A673 (cell line): ENCODE results near the gene AHCYL2. TPM values are rescaled to one million over a fixed set of nuclear protein-coding genes. Genes with fewer than 3 reads are reported as not detected.
A peak's percentile ranks its signal among the peaks of the same experiment; 100 is the strongest.

Experiments
- BruUV-seq: library from RNA; stranded (reverse); fragments of 400-500 nt; replicated peaks from 2 replicates; lab custom pipeline; 2021; lab: Mats Ljungman, UMichigan
- CTCF ChIA-PET: fragments of 300-600 bp; sonication (Branson Sonifier 250); formaldehyde crosslinking; loops from one replicate; lab custom pipeline; 2022; ENCODE audit warnings: antibody characterized with exemption; lab: Charles Lee
- POLR2A ChIA-PET: fragments of 300-600 bp; sonication (Branson Sonifier 250); formaldehyde crosslinking; loops from one replicate; lab custom pipeline; 2022; ENCODE audit warnings: antibody characterized with exemption; ENCODE audit not compliant: low non-redundant PET; lab: Charles Lee
- DNase-seq: peaks from one replicate; pipeline ENCODE4 v3.0.0-alpha.2; 2015; ENCODE audit warnings: low spot score
- H3K27ac ChIP-seq: fragments of 200-600 bp; sonication (generic); 2 replicates; pipeline ENCODE4 v1.5.1; 2016; ENCODE audit warnings: mixed run types, low read depth, mild to moderate bottlenecking, mixed read lengths, antibody characterized with exemption, low read length; ENCODE audit not compliant: poor library complexity, severe bottlenecking
- H3K27me3 ChIP-seq: fragments of 200-600 bp; sonication (generic); replicated peaks from 2 replicates; pipeline ENCODE4 v1.6.1; 2017; ENCODE audit warnings: mixed run types, low read depth, mild to moderate bottlenecking, mixed read lengths, antibody characterized with exemption, low read length; ENCODE audit not compliant: insufficient read depth, poor library complexity
- H3K36me3 ChIP-seq: fragments of 200-600 bp; sonication (generic); 2 replicates; pipeline ENCODE4 v1.6.1; 2016; ENCODE audit warnings: mixed run types, mild to moderate bottlenecking, mixed read lengths, antibody characterized with exemption, low read length; ENCODE audit not compliant: insufficient read depth, poor library complexity, severe bottlenecking
- H3K4me1 ChIP-seq: fragments of 200-600 bp; sonication (generic); 2 replicates; pipeline ENCODE4 v1.6.1; 2017; ENCODE audit warnings: mixed run types, mild to moderate bottlenecking, mixed read lengths, antibody characterized with exemption, low read length; ENCODE audit not compliant: insufficient read depth, poor library complexity, severe bottlenecking
- H3K4me3 ChIP-seq: fragments of 200-600 bp; sonication (generic); 2 replicates; pipeline ENCODE4 v1.5.1; 2016; ENCODE audit warnings: low read depth, mixed run types, mild to moderate bottlenecking, mixed read lengths, low read length; ENCODE audit not compliant: poor library complexity, severe bottlenecking
- H3K9me3 ChIP-seq: fragments of 200-600 bp; sonication (generic); 2 replicates; pipeline ENCODE4 v1.6.1; 2016; ENCODE audit warnings: mixed run types, low read depth, mild to moderate bottlenecking, mixed read lengths, antibody characterized with exemption, low read length; ENCODE audit not compliant: poor library complexity, severe bottlenecking
- EZH2 ChIP-seq: fragments of 200-600 bp; sonication (generic); IDR thresholded peaks from 2 replicates; pipeline ENCODE4 v1.6.1; 2017; ENCODE audit warnings: borderline replicate concordance, low read depth, mild to moderate bottlenecking, mixed read lengths, antibody characterized with exemption, low read length; ENCODE audit not compliant: poor library complexity, severe bottlenecking
- intact Hi-C: fragments of 100-400 bp; cut with micrococcal nuclease; formaldehyde crosslinking; loops from one replicate; pipeline ENCODE4 v1.10.0; 2022; ENCODE audit not compliant: unreplicated experiment
- total RNA-seq: library from RNA; stranded (reverse); gene quantifications from 2 replicates; pipeline ENCODE4 v1.2.3, GENCODE V29; 2021
- TF ChIP-seq, protein P1 (sequence below): fragments of 300-800, 200-600 bp; sonication (generic); conservative IDR thresholded peaks from 2 replicates; pipeline ENCODE4 v1.5.1; 2017; ENCODE audit warnings: low read depth, mild to moderate bottlenecking, antibody characterized with exemption, low read length, moderate library complexity, mixed read lengths

The AHCYL2 gene
- total RNA-seq, 1 experiment from 2014 or later: 35.2 TPM

DNA sequence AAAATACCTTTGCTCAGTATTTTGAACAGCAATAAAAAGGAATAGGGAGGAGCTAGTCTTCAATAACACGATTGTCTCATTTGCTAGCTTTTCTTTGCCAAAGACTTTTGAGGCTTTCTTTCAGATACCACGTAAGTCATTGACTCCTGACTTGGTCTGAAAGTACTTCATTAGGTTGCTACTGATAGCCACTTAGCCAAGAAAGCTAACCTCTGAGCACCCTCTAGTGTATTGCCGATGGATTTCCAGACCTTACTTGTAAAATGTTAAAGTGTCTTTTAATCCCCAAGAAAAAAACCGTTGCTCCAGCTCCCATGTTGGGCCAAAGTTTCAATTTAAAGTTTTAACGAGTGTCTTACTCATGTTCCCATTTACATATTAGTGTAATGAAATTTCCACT is 146.0 kb downstream of the AHCYL2 start:
- CTCF ChIA-PET: interaction anchor here (1.2 to 1.7 kb wide), 2 partner anchors 152 to 273 kb away, joined by 3 to 5 read pairs; no protein-coding TSS in a partner anchor
- Histone ChIP-seq H3K4me1 (peaks cover 57% of the 10 kb centered on the region), H3K27ac (peak overlapping the region; percentile 60), H3K4me3 (peak overlapping the region; percentile 13), H3K27me3 (no peaks in the 10 kb centered on the region), H3K36me3 (no peaks in the 10 kb centered on the region), H3K9me3 (no peaks in the 10 kb centered on the region)
- peak; percentile 58 for DNase-seq
- intact Hi-C loops: loop anchor here (10.0 kb wide), 1 partner anchor 644 kb away; no protein-coding TSS in a partner anchor
- POLR2A ChIA-PET: no interaction called here
- no TSS peak for BruUV-seq
- TF ChIP-seq EZH2: no peak
- TF ChIP-seq, protein P1, sequence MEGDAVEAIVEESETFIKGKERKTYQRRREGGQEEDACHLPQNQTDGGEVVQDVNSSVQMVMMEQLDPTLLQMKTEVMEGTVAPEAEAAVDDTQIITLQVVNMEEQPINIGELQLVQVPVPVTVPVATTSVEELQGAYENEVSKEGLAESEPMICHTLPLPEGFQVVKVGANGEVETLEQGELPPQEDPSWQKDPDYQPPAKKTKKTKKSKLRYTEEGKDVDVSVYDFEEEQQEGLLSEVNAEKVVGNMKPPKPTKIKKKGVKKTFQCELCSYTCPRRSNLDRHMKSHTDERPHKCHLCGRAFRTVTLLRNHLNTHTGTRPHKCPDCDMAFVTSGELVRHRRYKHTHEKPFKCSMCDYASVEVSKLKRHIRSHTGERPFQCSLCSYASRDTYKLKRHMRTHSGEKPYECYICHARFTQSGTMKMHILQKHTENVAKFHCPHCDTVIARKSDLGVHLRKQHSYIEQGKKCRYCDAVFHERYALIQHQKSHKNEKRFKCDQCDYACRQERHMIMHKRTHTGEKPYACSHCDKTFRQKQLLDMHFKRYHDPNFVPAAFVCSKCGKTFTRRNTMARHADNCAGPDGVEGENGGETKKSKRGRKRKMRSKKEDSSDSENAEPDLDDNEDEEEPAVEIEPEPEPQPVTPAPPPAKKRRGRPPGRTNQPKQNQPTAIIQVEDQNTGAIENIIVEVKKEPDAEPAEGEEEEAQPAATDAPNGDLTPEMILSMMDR: peak; percentile 40; the same call in 1 of the 2 replicates

DNA sequence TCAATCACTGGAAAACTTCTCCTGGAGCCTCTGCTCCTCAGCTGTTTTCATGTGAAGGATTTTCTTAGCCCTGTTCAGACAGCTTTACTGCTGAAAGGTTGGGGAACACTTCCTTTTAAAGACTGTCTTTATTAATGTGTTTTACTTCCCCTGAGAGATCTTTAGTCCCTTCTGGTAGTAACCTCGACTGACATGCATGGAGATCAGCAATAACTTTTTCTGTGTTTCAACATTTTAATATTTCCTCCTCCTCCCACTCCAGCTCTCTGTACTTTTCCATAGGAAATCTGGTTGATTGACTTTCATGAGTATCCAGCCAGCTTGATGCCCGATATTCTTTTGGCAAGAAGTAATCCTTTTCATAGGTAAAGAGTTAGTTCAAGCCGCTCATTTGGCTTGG is 146.7 kb downstream of the AHCYL2 start:
- H3K27me3 ChIP-seq: no peaks in the 10 kb centered on the region

GRCh38 chr7:129373651-129374428 is 149.0 kb downstream of the AHCYL2 start:
- Histone ChIP-seq H3K36me3 (no peaks in the 10 kb centered on the region), H3K4me3 (no peak overlapping the region), H3K9me3 (no peaks in the 10 kb centered on the region), H3K4me1 (peaks cover 55% of the 10 kb centered on the region), H3K27ac (no peak overlapping the region), H3K27me3 (no peaks in the 10 kb centered on the region)
- TF ChIP-seq EZH2: no peak
- TF ChIP-seq, protein P1: no peak
- intact Hi-C loops: loop anchor here (10.0 kb wide), 1 partner anchor 641 kb away; no protein-coding TSS in a partner anchor
- ChIA-PET POLR2A (interaction anchor here (0.6 kb wide), 1 partner anchor 394 kb away, joined by 10 read pairs; no protein-coding TSS in a partner anchor), CTCF (interaction anchor here (0.7 to 1.7 kb wide), 2 partner anchors 31 to 540 kb away, joined by 3 read pairs; no protein-coding TSS in a partner anchor)
- no TSS peak for BruUV-seq
- DNase-seq: no peak

More for the DNA sequence above, 146.7 kb downstream of the AHCYL2 start:
- H3K9me3 ChIP-seq: no peaks in the 10 kb centered on the region
- intact Hi-C loops: loop anchor here (10.0 kb wide), 1 partner anchor 643 kb away; no protein-coding TSS in a partner anchor
- H3K4me1 ChIP-seq: peaks cover 57% of the 10 kb centered on the region
- ChIA-PET CTCF (interaction anchor here (1.7 kb wide), 1 partner anchor 153 kb away, joined by 5 read pairs; no protein-coding TSS in a partner anchor), POLR2A (no interaction called here)
- peak; percentile 48 for DNase-seq
- BruUV-seq: no TSS peak
- TF ChIP-seq, protein P1: no peak
- TF ChIP-seq EZH2: no peak
- H3K27ac ChIP-seq: peak overlapping the region; percentile 60
- H3K36me3 ChIP-seq: no peaks in the 10 kb centered on the region
- H3K4me3 ChIP-seq: peak overlapping the region; percentile 13
